HL-60 (cell line): Measurements from ENCODE around the gene INSC.

Experiments
- DNase-seq, 2 experiments: peaks; one replicate each; pipeline ENCODE4 v3.0.0-alpha.2; 2010 to 2020; ENCODE audit warnings: low read depth in 1 of 2, low spot score in 1 of 2
- H3K27ac ChIP-seq: fragments of 250-450 bp; sonication (Bioruptor Pico); replicated peaks from 2 replicates; pipeline ENCODE4 v1.5.1; 2020; ENCODE audit warnings: mild to moderate bottlenecking, moderate library complexity
- H3K27me3 ChIP-seq: fragments of 250-450 bp; sonication (Bioruptor Pico); 2 replicates; pipeline ENCODE4 v1.5.1; 2021; ENCODE audit warnings: mild to moderate bottlenecking, moderate library complexity; ENCODE audit not compliant: insufficient read depth, poor library complexity, severe bottlenecking
- H3K4me3 ChIP-seq: replicated peaks from 2 replicates; pipeline ENCODE4 v1.5.1; 2011; ENCODE audit warnings: mild to moderate bottlenecking, control low read depth, low read length; ENCODE audit not compliant: insufficient read depth
- GABPA ChIP-seq: IDR thresholded peaks from 2 replicates; pipeline ENCODE4 v1.6.1; 2012; ENCODE audit warnings: low read depth
- POLR2AphosphoS5 ChIP-seq: IDR thresholded peaks from 2 replicates; pipeline ENCODE4 v1.6.1; 2012; ENCODE audit warnings: low read depth
- SPI1 ChIP-seq: IDR thresholded peaks from 2 replicates; pipeline ENCODE4 v1.6.1; 2012; ENCODE audit warnings: low read depth, mild to moderate bottlenecking, borderline replicate concordance
- TF ChIP-seq, protein P1 (sequence below): IDR thresholded peaks from one replicate; pipeline ENCODE4 v1.5.1; 2011; ENCODE audit warnings: low read length, control low read depth, inconsistent platforms; ENCODE audit not compliant: insufficient read depth
- TF ChIP-seq, protein P2 (sequence below): IDR thresholded peaks from 2 replicates; pipeline ENCODE4 v1.6.1; 2012; ENCODE audit warnings: low read depth; ENCODE audit not compliant: insufficient replicate concordance

Gene INSC

DNA sequence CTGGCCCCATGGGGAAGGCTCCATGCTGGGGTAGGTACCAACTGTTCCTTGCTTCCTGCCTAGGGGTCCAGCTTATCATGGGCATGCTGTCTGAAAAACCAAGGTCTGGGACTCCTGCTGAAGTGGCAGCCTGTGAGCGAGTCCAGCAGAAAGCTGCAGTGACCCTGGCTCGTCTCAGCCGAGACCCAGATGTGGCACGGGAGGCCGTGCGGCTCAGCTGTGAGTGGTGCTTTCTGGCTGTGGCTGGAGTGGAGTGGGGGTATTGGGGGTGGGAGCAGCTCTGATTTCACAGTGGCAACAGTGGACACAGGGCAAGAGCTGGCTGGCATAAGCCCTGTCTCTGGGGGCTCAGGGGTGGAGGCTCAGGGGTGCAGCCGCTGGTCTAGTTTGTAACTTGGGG, 124.1 kb downstream of the INSC start:
- TF ChIP-seq, protein P1, sequence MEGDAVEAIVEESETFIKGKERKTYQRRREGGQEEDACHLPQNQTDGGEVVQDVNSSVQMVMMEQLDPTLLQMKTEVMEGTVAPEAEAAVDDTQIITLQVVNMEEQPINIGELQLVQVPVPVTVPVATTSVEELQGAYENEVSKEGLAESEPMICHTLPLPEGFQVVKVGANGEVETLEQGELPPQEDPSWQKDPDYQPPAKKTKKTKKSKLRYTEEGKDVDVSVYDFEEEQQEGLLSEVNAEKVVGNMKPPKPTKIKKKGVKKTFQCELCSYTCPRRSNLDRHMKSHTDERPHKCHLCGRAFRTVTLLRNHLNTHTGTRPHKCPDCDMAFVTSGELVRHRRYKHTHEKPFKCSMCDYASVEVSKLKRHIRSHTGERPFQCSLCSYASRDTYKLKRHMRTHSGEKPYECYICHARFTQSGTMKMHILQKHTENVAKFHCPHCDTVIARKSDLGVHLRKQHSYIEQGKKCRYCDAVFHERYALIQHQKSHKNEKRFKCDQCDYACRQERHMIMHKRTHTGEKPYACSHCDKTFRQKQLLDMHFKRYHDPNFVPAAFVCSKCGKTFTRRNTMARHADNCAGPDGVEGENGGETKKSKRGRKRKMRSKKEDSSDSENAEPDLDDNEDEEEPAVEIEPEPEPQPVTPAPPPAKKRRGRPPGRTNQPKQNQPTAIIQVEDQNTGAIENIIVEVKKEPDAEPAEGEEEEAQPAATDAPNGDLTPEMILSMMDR: no peak
- TF ChIP-seq, protein P2, sequence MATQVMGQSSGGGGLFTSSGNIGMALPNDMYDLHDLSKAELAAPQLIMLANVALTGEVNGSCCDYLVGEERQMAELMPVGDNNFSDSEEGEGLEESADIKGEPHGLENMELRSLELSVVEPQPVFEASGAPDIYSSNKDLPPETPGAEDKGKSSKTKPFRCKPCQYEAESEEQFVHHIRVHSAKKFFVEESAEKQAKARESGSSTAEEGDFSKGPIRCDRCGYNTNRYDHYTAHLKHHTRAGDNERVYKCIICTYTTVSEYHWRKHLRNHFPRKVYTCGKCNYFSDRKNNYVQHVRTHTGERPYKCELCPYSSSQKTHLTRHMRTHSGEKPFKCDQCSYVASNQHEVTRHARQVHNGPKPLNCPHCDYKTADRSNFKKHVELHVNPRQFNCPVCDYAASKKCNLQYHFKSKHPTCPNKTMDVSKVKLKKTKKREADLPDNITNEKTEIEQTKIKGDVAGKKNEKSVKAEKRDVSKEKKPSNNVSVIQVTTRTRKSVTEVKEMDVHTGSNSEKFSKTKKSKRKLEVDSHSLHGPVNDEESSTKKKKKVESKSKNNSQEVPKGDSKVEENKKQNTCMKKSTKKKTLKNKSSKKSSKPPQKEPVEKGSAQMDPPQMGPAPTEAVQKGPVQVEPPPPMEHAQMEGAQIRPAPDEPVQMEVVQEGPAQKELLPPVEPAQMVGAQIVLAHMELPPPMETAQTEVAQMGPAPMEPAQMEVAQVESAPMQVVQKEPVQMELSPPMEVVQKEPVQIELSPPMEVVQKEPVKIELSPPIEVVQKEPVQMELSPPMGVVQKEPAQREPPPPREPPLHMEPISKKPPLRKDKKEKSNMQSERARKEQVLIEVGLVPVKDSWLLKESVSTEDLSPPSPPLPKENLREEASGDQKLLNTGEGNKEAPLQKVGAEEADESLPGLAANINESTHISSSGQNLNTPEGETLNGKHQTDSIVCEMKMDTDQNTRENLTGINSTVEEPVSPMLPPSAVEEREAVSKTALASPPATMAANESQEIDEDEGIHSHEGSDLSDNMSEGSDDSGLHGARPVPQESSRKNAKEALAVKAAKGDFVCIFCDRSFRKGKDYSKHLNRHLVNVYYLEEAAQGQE: no peak
- no peak for TF ChIP-seq GABPA
- TF ChIP-seq POLR2AphosphoS5: no peak
- no peak for TF ChIP-seq SPI1
- no peak overlapping the region for H3K27ac ChIP-seq
- H3K27me3 ChIP-seq: no peaks in the 10 kb centered on the region
- no peak for DNase-seq
- H3K4me3 ChIP-seq: no peak overlapping the region

DNA sequence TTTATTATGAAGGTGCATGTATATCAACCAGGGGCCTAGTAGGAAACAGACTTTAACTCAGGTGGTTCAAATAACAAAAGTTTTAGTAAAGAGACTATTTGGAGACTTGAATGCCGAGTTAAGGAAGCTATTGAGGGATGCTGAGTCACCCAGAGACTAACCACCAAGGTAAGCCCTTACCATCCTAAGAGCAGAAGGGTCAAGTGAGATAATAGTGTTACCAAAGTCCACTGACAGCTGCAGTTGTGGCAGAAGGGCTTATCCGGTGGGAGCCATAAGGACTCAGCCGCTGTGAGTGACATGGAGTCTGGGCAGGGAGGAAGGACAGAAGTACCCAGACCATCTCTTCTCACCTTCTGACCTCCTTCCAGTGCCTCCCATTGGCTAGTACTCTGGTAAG, 134.0 kb downstream of the INSC start:
- Histone ChIP-seq H3K27ac (no peak overlapping the region), H3K27me3 (no peaks in the 10 kb centered on the region)

GRCh38 chr11:15258433-15259165, 143.9 kb downstream of the INSC start:
- DNase-seq: no peak
- Histone ChIP-seq H3K27ac (no peak overlapping the region), H3K27me3 (no peaks in the 10 kb centered on the region), H3K4me3 (no peak overlapping the region)
- TF ChIP-seq, protein P2: no peak
- TF ChIP-seq POLR2AphosphoS5: no peak

More for the DNA sequence above, 134.0 kb downstream of the INSC start:
- TF ChIP-seq SPI1 (no peak), POLR2AphosphoS5 (no peak), GABPA (no peak)
- H3K4me3 ChIP-seq: no peak overlapping the region
- DNase-seq: no peak

DNA sequence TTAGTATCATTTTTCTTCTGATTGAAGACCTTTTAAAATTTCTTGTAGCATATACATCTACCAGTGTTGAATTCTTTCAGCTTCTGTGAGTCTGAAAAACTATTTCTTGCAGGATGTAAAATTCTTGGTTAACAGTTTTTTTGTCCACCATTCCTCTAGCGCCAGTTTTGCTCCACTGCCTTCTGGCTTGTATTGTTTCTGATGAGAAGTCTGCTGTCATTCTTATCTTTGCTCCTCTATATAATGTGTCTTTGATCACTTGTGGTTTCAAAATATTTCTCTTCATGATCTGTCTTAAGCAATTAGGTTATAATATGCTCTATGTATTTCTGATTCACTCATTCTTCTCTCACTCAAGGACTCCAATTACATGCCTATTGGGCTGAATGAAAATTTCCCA, 152.3 kb downstream of the INSC start:
- H3K27me3 ChIP-seq: no peaks in the 10 kb centered on the region
- H3K27ac ChIP-seq: no peak overlapping the region
- TF ChIP-seq, protein P2: no peak
- TF ChIP-seq SPI1: no peak
- TF ChIP-seq, protein P1: no peak
- no peak for TF ChIP-seq POLR2AphosphoS5
- TF ChIP-seq GABPA: no peak
- no peak overlapping the region for H3K4me3 ChIP-seq
- DNase-seq: no peak
